ENCODE data around the gene XYLB. TPM values are rescaled to one million over a fixed set of nuclear protein-coding genes. Genes with fewer than 3 reads are reported as not detected.

Gene XYLB
- total RNA-seq, 2 donors from 2014 or later: 7.8 to 49.8 TPM

GRCh38 chr3:38460377-38461270, 114.0 kb downstream of the XYLB start:
- intact Hi-C loops (cut with DNase I): no loop called here

More at GRCh38 chr3:38460377-38461270, 114.0 kb downstream of the XYLB start:
- DNase-seq (no peak), ATAC-seq (no peak)
- H3K27ac ChIP-seq: peak overlapping the region in 3 of 4 donors; percentile 81 to 92 (median 90)
- TF ChIP-seq POLR2A (IDR thresholded peaks at IDR 0.05): no peak
- TF ChIP-seq, protein P1, sequence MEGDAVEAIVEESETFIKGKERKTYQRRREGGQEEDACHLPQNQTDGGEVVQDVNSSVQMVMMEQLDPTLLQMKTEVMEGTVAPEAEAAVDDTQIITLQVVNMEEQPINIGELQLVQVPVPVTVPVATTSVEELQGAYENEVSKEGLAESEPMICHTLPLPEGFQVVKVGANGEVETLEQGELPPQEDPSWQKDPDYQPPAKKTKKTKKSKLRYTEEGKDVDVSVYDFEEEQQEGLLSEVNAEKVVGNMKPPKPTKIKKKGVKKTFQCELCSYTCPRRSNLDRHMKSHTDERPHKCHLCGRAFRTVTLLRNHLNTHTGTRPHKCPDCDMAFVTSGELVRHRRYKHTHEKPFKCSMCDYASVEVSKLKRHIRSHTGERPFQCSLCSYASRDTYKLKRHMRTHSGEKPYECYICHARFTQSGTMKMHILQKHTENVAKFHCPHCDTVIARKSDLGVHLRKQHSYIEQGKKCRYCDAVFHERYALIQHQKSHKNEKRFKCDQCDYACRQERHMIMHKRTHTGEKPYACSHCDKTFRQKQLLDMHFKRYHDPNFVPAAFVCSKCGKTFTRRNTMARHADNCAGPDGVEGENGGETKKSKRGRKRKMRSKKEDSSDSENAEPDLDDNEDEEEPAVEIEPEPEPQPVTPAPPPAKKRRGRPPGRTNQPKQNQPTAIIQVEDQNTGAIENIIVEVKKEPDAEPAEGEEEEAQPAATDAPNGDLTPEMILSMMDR (IDR thresholded peaks at IDR 0.05): no peak
- WGBS, 2 donors: 71 to 86% methylated on average over 10 to 12 of the region's 12 CpGs
- H3K36me3 ChIP-seq (replicated peaks in 1 of 2; ENCODE audit: insufficient read depth in 1 of 2, low read depth in 2 of 2): no peaks in the 10 kb centered on the region
- no peak overlapping the region for H3K4me3 ChIP-seq
- H3K9me3 ChIP-seq: no peaks in the 10 kb centered on the region
- H3K4me1 ChIP-seq: peaks cover 58% of the 10 kb centered on the region
- no peaks in the 10 kb centered on the region for H3K27me3 ChIP-seq

Small RNA genes within 50 kb of the gene (small RNA-seq; reads per million reads assigned to genes)
- not detected for gene RNU6-235P

Other genes with a start within 250 kb of the XYLB start
- gene ACAA1, start 209.7 kb upstream of the XYLB start, total RNA-seq: 10 to 100 TPM; 91.8 to 92.6 TPM
- 10 to 100 TPM; 11.9 to 33.3 TPM for gene MYD88, start 208.1 kb upstream of the XYLB start, total RNA-seq
- 10 to 100 TPM; 16.1 to 23.7 TPM for gene OXSR1, start 181.2 kb upstream of the XYLB start, total RNA-seq
- gene SLC22A13, start 81.0 kb upstream of the XYLB start, total RNA-seq: under 1 TPM in 1 of 2 donors, not detected in 1; 0.52 TPM
- gene SLC22A14, start 64.5 kb upstream of the XYLB start, total RNA-seq: not detected
- gene ACVR2B, start 107.1 kb downstream of the XYLB start, total RNA-seq: 10 to 100 TPM in 1 of 2 donors, 1 to 10 TPM in 1; 7.3 to 18.1 TPM
- 10 to 100 TPM; 10.5 to 13.5 TPM for gene EXOG, start 149.6 kb downstream of the XYLB start, total RNA-seq